Neuronal stem cell (in vitro differentiated cells): ENCODE data around the gene ANKRD22.
"Not testable (repeated sequence)": the region's sequence is repeated elsewhere in the genome, so short reads cannot be mapped to it uniquely, and the experiment has no call there.

Experiments used
- DNase-seq: peaks from one replicate; pipeline ENCODE4 v3.0.0-alpha.2; 2013; ENCODE audit warnings: low spot score
- H2AFZ ChIP-seq: one replicate; pipeline ENCODE4 v1.6.1; 2013; ENCODE audit warnings: mild to moderate bottlenecking, low read length, inconsistent platforms
- H2AK5ac ChIP-seq: 2 replicates; pipeline ENCODE4 v1.6.1; 2013; ENCODE audit warnings: low read depth, mild to moderate bottlenecking, inconsistent platforms, low read length, moderate library complexity, mixed read lengths
- H2BK120ac ChIP-seq: 2 replicates; pipeline ENCODE4 v1.6.1; 2013; ENCODE audit warnings: low read depth, mild to moderate bottlenecking, inconsistent platforms, low read length, moderate library complexity, mixed read lengths
- H2BK12ac ChIP-seq: one replicate; pipeline ENCODE4 v1.6.1; 2013; ENCODE audit warnings: low read length, inconsistent platforms
- H2BK15ac ChIP-seq: 2 replicates; pipeline ENCODE4 v1.6.1; 2013; ENCODE audit warnings: mild to moderate bottlenecking, low read length, inconsistent platforms, mixed read lengths
- H2BK5ac ChIP-seq: one replicate; pipeline ENCODE4 v1.6.1; 2013; ENCODE audit warnings: inconsistent platforms, mild to moderate bottlenecking, low read length, moderate library complexity
- H3K14ac ChIP-seq: one replicate; pipeline ENCODE4 v1.6.1; 2013; ENCODE audit warnings: low read length, inconsistent platforms
- H3K18ac ChIP-seq: 2 replicates; pipeline ENCODE4 v1.6.1; 2013; ENCODE audit warnings: low read length, inconsistent platforms
- H3K23ac ChIP-seq: 2 replicates; pipeline ENCODE4 v1.6.1; 2013; ENCODE audit warnings: low read depth, mild to moderate bottlenecking, mixed read lengths, low read length, inconsistent platforms; ENCODE audit not compliant: poor library complexity
- H3K27ac ChIP-seq: replicated peaks from 3 replicates; pipeline ENCODE4 v1.5.1; 2013; ENCODE audit warnings: low read length, inconsistent platforms
- H3K27me3 ChIP-seq, 3 experiments: 2 replicates each; pipeline ENCODE4 v1.6.1; 2013; ENCODE audit warnings: low read length in 3 of 3, mild to moderate bottlenecking in 2 of 3, inconsistent platforms in 1 of 3, low read depth in 1 of 3, mixed read lengths in 1 of 3, moderate library complexity in 1 of 3; ENCODE audit not compliant: control insufficient read depth in 3 of 3, insufficient read depth in 3 of 3
- H3K36me3 ChIP-seq, 2 donors: replicated peaks in 1 of 2; 2 replicates each; pipeline ENCODE4 v1.6.1; 2013; ENCODE audit warnings: low read length in 2 of 2; ENCODE audit not compliant: control insufficient read depth in 2 of 2, insufficient read depth in 2 of 2
- H3K4ac ChIP-seq: 2 replicates; pipeline ENCODE4 v1.6.1; 2013; ENCODE audit warnings: inconsistent platforms, mild to moderate bottlenecking, low read length, moderate library complexity
- H3K4me1 ChIP-seq, 2 donors: 1 replicate in 1 of 2; 2 replicates in 1 of 2; pipeline ENCODE4 v1.6.1; 2013; ENCODE audit warnings: low read length in 2 of 2, low read depth in 1 of 2; ENCODE audit not compliant: control insufficient read depth in 2 of 2, insufficient read depth in 1 of 2
- H3K4me2 ChIP-seq: one replicate; pipeline ENCODE4 v1.6.1; 2013; ENCODE audit warnings: mild to moderate bottlenecking, low read length, inconsistent platforms; ENCODE audit not compliant: insufficient read depth, poor library complexity, severe bottlenecking
- H3K4me3 ChIP-seq, 2 donors: 2 replicates each; pipeline ENCODE4 v1.5.1; 2013; ENCODE audit warnings: low read length in 2 of 2, mild to moderate bottlenecking in 2 of 2, inconsistent platforms in 1 of 2, moderate library complexity in 1 of 2
- H3K79me1 ChIP-seq: one replicate; pipeline ENCODE4 v1.6.1; 2013; ENCODE audit warnings: low read depth, mild to moderate bottlenecking, inconsistent platforms, low read length, moderate library complexity
- H3K9ac ChIP-seq: one replicate; pipeline ENCODE4 v1.6.1; 2013; ENCODE audit warnings: mild to moderate bottlenecking, low read depth, low read length, inconsistent platforms; ENCODE audit not compliant: poor library complexity
- H3K9me3 ChIP-seq, 2 donors: replicated peaks in 1 of 2; 2 replicates each; pipeline versions ENCODE3 to v1.6.1; 2013; ENCODE audit warnings: low read length in 2 of 2, mild to moderate bottlenecking in 2 of 2, inconsistent platforms in 1 of 2, low read depth in 1 of 2, mixed read lengths in 1 of 2, moderate library complexity in 1 of 2; ENCODE audit not compliant: control insufficient read depth in 2 of 2, insufficient read depth in 1 of 2
- H4K8ac ChIP-seq: one replicate; pipeline ENCODE4 v1.6.1; 2013; ENCODE audit warnings: low read depth, mild to moderate bottlenecking, inconsistent platforms, low read length, moderate library complexity
- H4K91ac ChIP-seq: one replicate; pipeline ENCODE4 v1.6.1; 2013; ENCODE audit warnings: low read length, low read depth, mild to moderate bottlenecking, inconsistent platforms; ENCODE audit not compliant: poor library complexity
- WGBS, 2 donors: extraction: QIAGEN DNeasy Blood & Tissue Kit; methylation state at CpG; one replicate each; pipeline ENCODE4 v1.1.7; 2013; ENCODE audit warnings: missing lambda C conversion rate in 2 of 2, mixed read lengths in 1 of 2; ENCODE audit not compliant: insufficient read length in 2 of 2, insufficient replicate concordance in 1 of 2; ENCODE audit errors: extremely low coverage in 2 of 2; 5-methylcytosine and 5-hydroxymethylcytosine counted together

The ANKRD22 gene

GRCh38 chr10:88883448-88883809, 31.8 kb upstream of the ANKRD22 start:
- Histone ChIP-seq H2BK5ac (no peak overlapping the region), H2AK5ac (no peak overlapping the region), H3K23ac (no peak overlapping the region), H3K36me3 (no peaks in the 10 kb centered on the region), H2BK15ac (no peak overlapping the region), H3K9ac (no peak overlapping the region), H2BK12ac (no peak overlapping the region), H4K91ac (no peak overlapping the region), H3K4ac (no peak overlapping the region), H3K27me3 (peaks cover 0 to 14% (median 12%) of the 10 kb centered on the region in 3 experiments), H3K4me1 (peaks cover 1 to 4% of the 10 kb centered on the region in 2 donors), H3K18ac (no peak overlapping the region), H3K27ac (no peak overlapping the region), H3K79me1 (no peaks in the 10 kb centered on the region), H2AFZ (no peak overlapping the region), H3K4me2 (no peak overlapping the region), H3K4me3 (no peak overlapping the region), H4K8ac (no peak overlapping the region), H3K9me3 (no peaks in the 10 kb centered on the region), H3K14ac (no peak overlapping the region), H2BK120ac (no peak overlapping the region)
- DNase-seq = no peak
- WGBS, 2 donors = no CpG with 5 or more reads among the region's 2 CpGs

GRCh38 chr10:88882646-88883447, 31.2 kb upstream of the ANKRD22 start:
- not testable (repeated sequence) for H3K79me1 ChIP-seq, DNase-seq, H2BK12ac ChIP-seq, H4K91ac ChIP-seq, H2BK120ac ChIP-seq, H3K18ac ChIP-seq, H2BK5ac ChIP-seq, H3K4me1 ChIP-seq, H3K4me2 ChIP-seq, H2AFZ ChIP-seq, H3K36me3 ChIP-seq, H3K9ac ChIP-seq, H3K4ac ChIP-seq, H3K27ac ChIP-seq, H4K8ac ChIP-seq, H2BK15ac ChIP-seq, H2AK5ac ChIP-seq, H3K23ac ChIP-seq, H3K14ac ChIP-seq, H3K4me3 ChIP-seq, H3K9me3 ChIP-seq
- no CpG with 5 or more reads among the region's 8 CpGs for WGBS, 2 donors
- peaks cover 0 to 19% (median 12%) of the 10 kb centered on the region in 3 experiments for H3K27me3 ChIP-seq

GRCh38 chr10:88881922-88882645, 30.4 kb upstream of the ANKRD22 start:
- Histone ChIP-seq H2BK12ac (no peak overlapping the region), H3K4me1 (peaks cover 1 to 4% of the 10 kb centered on the region in 2 donors), H3K36me3 (no peaks in the 10 kb centered on the region), H3K9me3 (no peaks in the 10 kb centered on the region), H4K8ac (no peak overlapping the region), H2BK5ac (no peak overlapping the region), H3K4me2 (no peak overlapping the region), H3K9ac (no peak overlapping the region), H3K27me3 (peaks cover 0 to 27% (median 12%) of the 10 kb centered on the region in 3 experiments), H3K4me3 (no peak overlapping the region), H3K18ac (no peak overlapping the region), H4K91ac (no peak overlapping the region), H3K79me1 (no peaks in the 10 kb centered on the region), H2BK120ac (no peak overlapping the region), H3K14ac (no peak overlapping the region), H3K4ac (no peak overlapping the region), H2AFZ (peak overlapping the region; percentile 93), H3K23ac (no peak overlapping the region), H3K27ac (no peak overlapping the region), H2AK5ac (no peak overlapping the region), H2BK15ac (no peak overlapping the region)
- no peak for DNase-seq
- WGBS, 2 donors = no CpG with 5 or more reads among the region's 5 CpGs

GRCh38 chr10:88881320-88881719, 29.7 kb upstream of the ANKRD22 start:
- Histone ChIP-seq H3K14ac (no peak overlapping the region), H3K27me3 (peaks cover 0 to 29% (median 12%) of the 10 kb centered on the region in 3 experiments), H2BK15ac (no peak overlapping the region), H3K79me1 (no peaks in the 10 kb centered on the region), H2AFZ (peak overlapping the region; percentile 93), H3K36me3 (no peaks in the 10 kb centered on the region), H4K91ac (no peak overlapping the region), H2AK5ac (no peak overlapping the region), H3K23ac (no peak overlapping the region), H4K8ac (no peak overlapping the region), H2BK12ac (no peak overlapping the region), H2BK5ac (no peak overlapping the region), H3K4me1 (peaks cover 1 to 4% of the 10 kb centered on the region in 2 donors), H3K18ac (no peak overlapping the region), H3K4me3 (peak overlapping the region in 1 of 2 donors; percentile 55), H3K27ac (no peak overlapping the region), H3K9me3 (no peaks in the 10 kb centered on the region), H2BK120ac (no peak overlapping the region), H3K9ac (no peak overlapping the region), H3K4ac (no peak overlapping the region), H3K4me2 (no peak overlapping the region)
- no CpG with 5 or more reads among the region's 6 CpGs for WGBS, 2 donors
- no peak for DNase-seq
